WTC11 (cell line): ENCODE data around the gene DNAJC21. TPM values are rescaled to one million over a fixed set of nuclear protein-coding genes. Genes with fewer than 3 reads are reported as not detected.

Experiments used
- ATAC-seq: fragments of 200-7000 bp; cut with Tn5 transposase; 2 replicates; pipeline ENCODE4 v1.10.0; 2021; ENCODE audit warnings: mild to moderate bottlenecking, moderate library complexity
- CTCF ChIA-PET: fragments of 300-600 bp; sonication (Branson Sonifier 250); formaldehyde crosslinking; loops from one replicate; lab custom pipeline; 2021; ENCODE audit warnings: antibody characterized with exemption; lab: Charles Lee
- POLR2A ChIA-PET: fragments of 350-600 bp; sonication (Branson Sonifier 250); formaldehyde crosslinking; loops from one replicate; lab custom pipeline; 2021; ENCODE audit warnings: antibody characterized with exemption; lab: Charles Lee
- DNase-seq: peaks from one replicate; pipeline ENCODE4 v3.0.0; 2021; ENCODE audit warnings: low spot score
- H3K27ac Mint-ChIP-seq: 2 replicates; pipeline ENCODE4 v1.8.0; 2021; ENCODE audit warnings: mixed read lengths
- H3K27me3 Mint-ChIP-seq: 2 replicates; pipeline ENCODE4 v1.8.0; 2021; ENCODE audit warnings: low read depth, mild to moderate bottlenecking, moderate library complexity, mixed read lengths
- H3K36me3 Mint-ChIP-seq: 2 replicates; pipeline ENCODE4 v1.8.0; 2021; ENCODE audit warnings: mixed read lengths
- H3K4me1 Mint-ChIP-seq: 2 replicates; pipeline ENCODE4 v1.8.0; 2022; ENCODE audit warnings: mixed read lengths
- H3K4me3 Mint-ChIP-seq: 2 replicates; pipeline ENCODE4 v1.8.0; 2021; ENCODE audit warnings: mild to moderate bottlenecking, moderate library complexity, mixed read lengths
- H3K9me3 Mint-ChIP-seq: 2 replicates; pipeline ENCODE4 v1.8.0; 2021; ENCODE audit warnings: mixed read lengths
- CREM ChIP-seq: sonication (generic); formaldehyde crosslinking; IDR thresholded peaks from 2 replicates; pipeline ENCODE4 v1.8.1; 2022; ENCODE audit warnings: mild to moderate bottlenecking, missing genetic modification reagents, moderate library complexity
- FOXP1 ChIP-seq: sonication (generic); formaldehyde crosslinking; IDR thresholded peaks from 2 replicates; pipeline ENCODE4 v1.8.0; 2022; ENCODE audit warnings: missing genetic modification reagents, mild to moderate bottlenecking, moderate library complexity, borderline replicate concordance
- OVOL2 ChIP-seq: fragments of 250-450 bp; sonication (Bioruptor Pico); IDR thresholded peaks from 2 replicates; pipeline ENCODE4 v1.9.0; 2021; ENCODE audit warnings: mild to moderate bottlenecking, borderline replicate concordance
- RELA ChIP-seq: sonication (generic); formaldehyde crosslinking; IDR thresholded peaks from 2 replicates; pipeline ENCODE4 v1.8.1; 2022; ENCODE audit warnings: missing genetic modification reagents, mild to moderate bottlenecking, borderline replicate concordance
- TEAD4 ChIP-seq: sonication (generic); formaldehyde crosslinking; IDR thresholded peaks from 2 replicates; pipeline ENCODE4 v1.8.0; 2022; ENCODE audit warnings: mild to moderate bottlenecking, missing genetic modification reagents
- TP53 ChIP-seq: sonication (generic); formaldehyde crosslinking; IDR thresholded peaks from 2 replicates; pipeline ENCODE4 v1.8.1; 2023; ENCODE audit warnings: mild to moderate bottlenecking, missing genetic modification reagents
- ZBTB21 ChIP-seq: sonication (generic); formaldehyde crosslinking; IDR thresholded peaks from 2 replicates; pipeline ENCODE4 v1.8.1; 2023; ENCODE audit warnings: mild to moderate bottlenecking, missing genetic modification reagents, borderline replicate concordance
- ZNF219 ChIP-seq: sonication (generic); formaldehyde crosslinking; IDR thresholded peaks from 2 replicates; pipeline ENCODE4 v1.8.0; 2023; ENCODE audit warnings: missing genetic modification reagents, mild to moderate bottlenecking, borderline replicate concordance
- ZNF317 ChIP-seq: sonication (generic); formaldehyde crosslinking; IDR thresholded peaks from 2 replicates; pipeline ENCODE4 v1.8.1; 2023; ENCODE audit warnings: low read depth, mild to moderate bottlenecking, moderate library complexity, missing genetic modification reagents, borderline replicate concordance
- ZNF396 ChIP-seq: fragments of 250-450 bp; sonication (Bioruptor Pico); IDR thresholded peaks from 2 replicates; pipeline ENCODE4 v1.8.0; 2021; ENCODE audit warnings: mild to moderate bottlenecking, moderate library complexity, borderline replicate concordance
- total RNA-seq: library from RNA; stranded (reverse); gene quantifications from 3 replicates; pipeline ENCODE4 v1.2.3, GENCODE V29; 2021
- TF ChIP-seq, protein P1 (sequence below): sonication (generic); formaldehyde crosslinking; IDR thresholded peaks from 2 replicates; pipeline ENCODE4 v1.8.1; 2023; ENCODE audit warnings: mild to moderate bottlenecking, moderate library complexity, missing genetic modification reagents
- TF ChIP-seq, protein P2 (sequence below): sonication (generic); formaldehyde crosslinking; IDR thresholded peaks from 2 replicates; pipeline ENCODE4 v1.8.0; 2022; ENCODE audit warnings: mild to moderate bottlenecking, missing genetic modification reagents
- TF ChIP-seq, protein P3 (sequence below): sonication (generic); formaldehyde crosslinking; IDR thresholded peaks from 2 replicates; pipeline ENCODE4 v1.8.0; 2023; ENCODE audit warnings: missing genetic modification reagents, mild to moderate bottlenecking, borderline replicate concordance
- TF ChIP-seq, protein P4 (sequence below): sonication (generic); formaldehyde crosslinking; IDR thresholded peaks from 2 replicates; pipeline ENCODE4 v1.8.0; 2022; ENCODE audit warnings: missing genetic modification reagents
- TF ChIP-seq, protein P5 (sequence below): sonication (generic); formaldehyde crosslinking; IDR thresholded peaks from 2 replicates; pipeline ENCODE4 v1.8.0; 2023; ENCODE audit warnings: missing genetic modification reagents
- TF ChIP-seq, protein P6 (sequence below): sonication (generic); formaldehyde crosslinking; IDR thresholded peaks from 2 replicates; pipeline ENCODE4 v1.8.1; 2023; ENCODE audit warnings: mild to moderate bottlenecking, missing genetic modification reagents

The DNAJC21 gene
- total RNA-seq, 1 experiment from 2014 or later: 62.5 TPM

DNA sequence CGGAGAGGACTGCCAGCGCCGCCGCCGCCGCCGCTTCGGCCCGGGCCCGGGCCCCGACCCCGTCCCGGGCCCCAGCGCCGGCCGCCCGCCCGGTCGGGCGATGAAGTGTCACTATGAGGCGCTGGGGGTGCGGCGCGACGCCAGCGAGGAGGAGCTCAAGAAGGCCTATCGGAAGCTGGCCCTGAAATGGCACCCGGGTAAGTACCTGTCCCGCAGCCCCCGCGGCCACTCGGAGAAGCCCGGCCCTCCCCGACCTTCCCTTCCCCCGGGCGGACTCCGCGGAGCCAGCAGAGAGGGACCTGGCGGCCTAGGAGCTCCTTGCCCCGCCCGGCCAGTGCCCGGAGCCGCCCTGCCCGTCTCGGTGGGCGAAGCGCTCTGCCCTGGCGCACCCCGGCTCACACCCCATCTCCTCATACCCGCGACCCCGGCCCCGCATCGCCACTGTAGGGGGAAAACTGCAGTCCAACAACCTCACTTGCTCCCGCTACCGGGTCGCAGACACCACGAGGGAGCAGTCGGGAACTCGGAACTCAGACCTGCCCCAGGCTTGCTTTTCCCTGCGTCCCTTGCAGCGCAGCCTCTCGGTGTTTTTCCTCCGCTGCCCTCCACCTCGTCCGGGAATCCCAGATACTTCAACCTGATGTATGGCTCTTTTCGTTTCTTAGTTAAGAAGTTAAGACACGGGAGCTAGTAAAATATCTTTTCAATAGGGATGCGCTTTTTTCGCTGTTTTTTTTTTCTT, 532 bp downstream of the DNAJC21 start:
- peak overlapping the region; percentile 97 for H3K4me3 Mint-ChIP-seq
- DNase-seq (peak; percentile 79), ATAC-seq (peak; percentile 36)
- peaks cover 24% of the 10 kb centered on the region for H3K36me3 Mint-ChIP-seq
- H3K27me3 Mint-ChIP-seq: no peaks in the 10 kb centered on the region
- no peak for TF ChIP-seq ZNF396 (CRISPR knock-in tag)
- TF ChIP-seq, protein P1, sequence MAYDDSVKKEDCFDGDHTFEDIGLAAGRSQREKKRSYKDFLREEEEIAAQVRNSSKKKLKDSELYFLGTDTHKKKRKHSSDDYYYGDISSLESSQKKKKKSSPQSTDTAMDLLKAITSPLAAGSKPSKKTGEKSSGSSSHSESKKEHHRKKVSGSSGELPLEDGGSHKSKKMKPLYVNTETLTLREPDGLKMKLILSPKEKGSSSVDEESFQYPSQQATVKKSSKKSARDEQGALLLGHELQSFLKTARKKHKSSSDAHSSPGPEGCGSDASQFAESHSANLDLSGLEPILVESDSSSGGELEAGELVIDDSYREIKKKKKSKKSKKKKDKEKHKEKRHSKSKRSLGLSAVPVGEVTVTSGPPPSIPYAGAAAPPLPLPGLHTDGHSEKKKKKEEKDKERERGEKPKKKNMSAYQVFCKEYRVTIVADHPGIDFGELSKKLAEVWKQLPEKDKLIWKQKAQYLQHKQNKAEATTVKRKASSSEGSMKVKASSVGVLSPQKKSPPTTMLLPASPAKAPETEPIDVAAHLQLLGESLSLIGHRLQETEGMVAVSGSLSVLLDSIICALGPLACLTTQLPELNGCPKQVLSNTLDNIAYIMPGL: peak; percentile 78; the same call in 1 of the 2 replicates
- TF ChIP-seq, protein P2, sequence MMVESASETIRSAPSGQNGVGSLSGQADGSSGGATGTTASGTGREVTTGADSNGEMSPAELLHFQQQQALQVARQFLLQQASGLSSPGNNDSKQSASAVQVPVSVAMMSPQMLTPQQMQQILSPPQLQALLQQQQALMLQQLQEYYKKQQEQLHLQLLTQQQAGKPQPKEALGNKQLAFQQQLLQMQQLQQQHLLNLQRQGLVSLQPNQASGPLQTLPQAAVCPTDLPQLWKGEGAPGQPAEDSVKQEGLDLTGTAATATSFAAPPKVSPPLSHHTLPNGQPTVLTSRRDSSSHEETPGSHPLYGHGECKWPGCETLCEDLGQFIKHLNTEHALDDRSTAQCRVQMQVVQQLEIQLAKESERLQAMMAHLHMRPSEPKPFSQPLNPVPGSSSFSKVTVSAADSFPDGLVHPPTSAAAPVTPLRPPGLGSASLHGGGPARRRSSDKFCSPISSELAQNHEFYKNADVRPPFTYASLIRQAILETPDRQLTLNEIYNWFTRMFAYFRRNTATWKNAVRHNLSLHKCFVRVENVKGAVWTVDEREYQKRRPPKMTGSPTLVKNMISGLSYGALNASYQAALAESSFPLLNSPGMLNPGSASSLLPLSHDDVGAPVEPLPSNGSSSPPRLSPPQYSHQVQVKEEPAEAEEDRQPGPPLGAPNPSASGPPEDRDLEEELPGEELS (CRISPR knock-in tag): peak; percentile 16; the same call in 1 of the 2 replicates
- TF ChIP-seq, protein P3, sequence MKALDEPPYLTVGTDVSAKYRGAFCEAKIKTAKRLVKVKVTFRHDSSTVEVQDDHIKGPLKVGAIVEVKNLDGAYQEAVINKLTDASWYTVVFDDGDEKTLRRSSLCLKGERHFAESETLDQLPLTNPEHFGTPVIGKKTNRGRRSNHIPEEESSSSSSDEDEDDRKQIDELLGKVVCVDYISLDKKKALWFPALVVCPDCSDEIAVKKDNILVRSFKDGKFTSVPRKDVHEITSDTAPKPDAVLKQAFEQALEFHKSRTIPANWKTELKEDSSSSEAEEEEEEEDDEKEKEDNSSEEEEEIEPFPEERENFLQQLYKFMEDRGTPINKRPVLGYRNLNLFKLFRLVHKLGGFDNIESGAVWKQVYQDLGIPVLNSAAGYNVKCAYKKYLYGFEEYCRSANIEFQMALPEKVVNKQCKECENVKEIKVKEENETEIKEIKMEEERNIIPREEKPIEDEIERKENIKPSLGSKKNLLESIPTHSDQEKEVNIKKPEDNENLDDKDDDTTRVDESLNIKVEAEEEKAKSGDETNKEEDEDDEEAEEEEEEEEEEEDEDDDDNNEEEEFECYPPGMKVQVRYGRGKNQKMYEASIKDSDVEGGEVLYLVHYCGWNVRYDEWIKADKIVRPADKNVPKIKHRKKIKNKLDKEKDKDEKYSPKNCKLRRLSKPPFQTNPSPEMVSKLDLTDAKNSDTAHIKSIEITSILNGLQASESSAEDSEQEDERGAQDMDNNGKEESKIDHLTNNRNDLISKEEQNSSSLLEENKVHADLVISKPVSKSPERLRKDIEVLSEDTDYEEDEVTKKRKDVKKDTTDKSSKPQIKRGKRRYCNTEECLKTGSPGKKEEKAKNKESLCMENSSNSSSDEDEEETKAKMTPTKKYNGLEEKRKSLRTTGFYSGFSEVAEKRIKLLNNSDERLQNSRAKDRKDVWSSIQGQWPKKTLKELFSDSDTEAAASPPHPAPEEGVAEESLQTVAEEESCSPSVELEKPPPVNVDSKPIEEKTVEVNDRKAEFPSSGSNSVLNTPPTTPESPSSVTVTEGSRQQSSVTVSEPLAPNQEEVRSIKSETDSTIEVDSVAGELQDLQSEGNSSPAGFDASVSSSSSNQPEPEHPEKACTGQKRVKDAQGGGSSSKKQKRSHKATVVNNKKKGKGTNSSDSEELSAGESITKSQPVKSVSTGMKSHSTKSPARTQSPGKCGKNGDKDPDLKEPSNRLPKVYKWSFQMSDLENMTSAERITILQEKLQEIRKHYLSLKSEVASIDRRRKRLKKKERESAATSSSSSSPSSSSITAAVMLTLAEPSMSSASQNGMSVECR (CRISPR knock-in tag): 0 out of 2 replicates have a peak, but pooled peaks have one; percentile 28
- TF ChIP-seq, protein P4, sequence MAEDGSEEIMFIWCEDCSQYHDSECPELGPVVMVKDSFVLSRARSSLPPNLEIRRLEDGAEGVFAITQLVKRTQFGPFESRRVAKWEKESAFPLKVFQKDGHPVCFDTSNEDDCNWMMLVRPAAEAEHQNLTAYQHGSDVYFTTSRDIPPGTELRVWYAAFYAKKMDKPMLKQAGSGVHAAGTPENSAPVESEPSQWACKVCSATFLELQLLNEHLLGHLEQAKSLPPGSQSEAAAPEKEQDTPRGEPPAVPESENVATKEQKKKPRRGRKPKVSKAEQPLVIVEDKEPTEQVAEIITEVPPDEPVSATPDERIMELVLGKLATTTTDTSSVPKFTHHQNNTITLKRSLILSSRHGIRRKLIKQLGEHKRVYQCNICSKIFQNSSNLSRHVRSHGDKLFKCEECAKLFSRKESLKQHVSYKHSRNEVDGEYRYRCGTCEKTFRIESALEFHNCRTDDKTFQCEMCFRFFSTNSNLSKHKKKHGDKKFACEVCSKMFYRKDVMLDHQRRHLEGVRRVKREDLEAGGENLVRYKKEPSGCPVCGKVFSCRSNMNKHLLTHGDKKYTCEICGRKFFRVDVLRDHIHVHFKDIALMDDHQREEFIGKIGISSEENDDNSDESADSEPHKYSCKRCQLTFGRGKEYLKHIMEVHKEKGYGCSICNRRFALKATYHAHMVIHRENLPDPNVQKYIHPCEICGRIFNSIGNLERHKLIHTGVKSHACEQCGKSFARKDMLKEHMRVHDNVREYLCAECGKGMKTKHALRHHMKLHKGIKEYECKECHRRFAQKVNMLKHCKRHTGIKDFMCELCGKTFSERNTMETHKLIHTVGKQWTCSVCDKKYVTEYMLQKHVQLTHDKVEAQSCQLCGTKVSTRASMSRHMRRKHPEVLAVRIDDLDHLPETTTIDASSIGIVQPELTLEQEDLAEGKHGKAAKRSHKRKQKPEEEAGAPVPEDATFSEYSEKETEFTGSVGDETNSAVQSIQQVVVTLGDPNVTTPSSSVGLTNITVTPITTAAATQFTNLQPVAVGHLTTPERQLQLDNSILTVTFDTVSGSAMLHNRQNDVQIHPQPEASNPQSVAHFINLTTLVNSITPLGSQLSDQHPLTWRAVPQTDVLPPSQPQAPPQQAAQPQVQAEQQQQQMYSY (CRISPR knock-in tag): 0 out of 2 replicates have a peak, but pooled peaks have one; percentile 8
- TF ChIP-seq ZNF219 (CRISPR knock-in tag): 0 out of 2 replicates have a peak, but pooled peaks have one; percentile 27
- TF ChIP-seq FOXP1 (CRISPR knock-in tag): no peak
- peak overlapping the region; percentile 98 for H3K27ac Mint-ChIP-seq
- H3K4me1 Mint-ChIP-seq: peaks cover 19% of the 10 kb centered on the region
- no peaks in the 10 kb centered on the region for H3K9me3 Mint-ChIP-seq
- CTCF ChIA-PET: interaction anchor here (1.3 to 2.8 kb wide), 7 partner anchors 12 to 455 kb away, joined by 3 to 19 read pairs (median 9); partner anchors contain the start of genes BRIX1 and RAD1
- POLR2A ChIA-PET: interaction anchor here (0.5 to 3.2 kb wide), 9 partner anchors 9 to 455 kb away, joined by 3 to 59 read pairs (median 3); partner anchors contain the start of genes BRIX1, RAD1 and TTC23L

DNA sequence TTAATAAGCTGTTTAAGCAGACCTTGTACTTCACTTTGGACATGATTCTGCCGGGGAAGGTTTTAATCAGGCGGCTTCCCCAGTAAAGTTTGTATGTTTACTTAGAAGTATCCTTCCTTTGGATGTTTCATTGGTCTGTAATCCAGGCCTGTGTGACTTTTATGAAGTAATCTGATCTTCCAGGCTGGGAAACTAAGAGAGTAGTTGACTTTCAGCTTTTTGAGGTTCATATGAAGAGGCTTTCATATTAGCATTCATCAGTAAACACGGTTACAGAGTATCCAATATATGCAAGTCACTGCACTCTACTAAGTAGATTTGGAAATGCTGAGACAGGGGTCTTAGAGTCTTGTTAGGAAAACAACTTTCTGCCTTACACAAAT, 1.1 kb downstream of the DNAJC21 start:
- H3K36me3 Mint-ChIP-seq: peaks cover 24% of the 10 kb centered on the region
- ChIA-PET POLR2A (interaction anchor here (0.7 to 3.2 kb wide), 4 partner anchors 15 to 456 kb away, joined by 3 to 59 read pairs (median 10); partner anchors contain the start of genes BRIX1, RAD1 and TTC23L), CTCF (interaction anchor here (1.9 to 2.8 kb wide), 4 partner anchors 15 to 456 kb away, joined by 8 to 19 read pairs (median 14); partner anchors contain the start of genes BRIX1 and RAD1)
- H3K9me3 Mint-ChIP-seq: no peaks in the 10 kb centered on the region
- DNase-seq (no peak), ATAC-seq (no peak)
- H3K27me3 Mint-ChIP-seq: no peaks in the 10 kb centered on the region
- H3K4me1 Mint-ChIP-seq: peaks cover 19% of the 10 kb centered on the region
- peak overlapping the region; percentile 98 for H3K27ac Mint-ChIP-seq
- H3K4me3 Mint-ChIP-seq: peak overlapping the region; percentile 97
- no peak for TF ChIP-seq RELA (CRISPR knock-in tag)
- no peak for TF ChIP-seq ZNF317 (CRISPR knock-in tag)
- TF ChIP-seq ZBTB21 (CRISPR knock-in tag): no peak
- TF ChIP-seq, protein P5, sequence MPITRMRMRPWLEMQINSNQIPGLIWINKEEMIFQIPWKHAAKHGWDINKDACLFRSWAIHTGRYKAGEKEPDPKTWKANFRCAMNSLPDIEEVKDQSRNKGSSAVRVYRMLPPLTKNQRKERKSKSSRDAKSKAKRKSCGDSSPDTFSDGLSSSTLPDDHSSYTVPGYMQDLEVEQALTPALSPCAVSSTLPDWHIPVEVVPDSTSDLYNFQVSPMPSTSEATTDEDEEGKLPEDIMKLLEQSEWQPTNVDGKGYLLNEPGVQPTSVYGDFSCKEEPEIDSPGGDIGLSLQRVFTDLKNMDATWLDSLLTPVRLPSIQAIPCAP (CRISPR knock-in tag): no peak
- TF ChIP-seq TP53 (CRISPR knock-in tag): no peak
- TF ChIP-seq TEAD4: no peak
- no peak for TF ChIP-seq CREM (CRISPR knock-in tag)
- TF ChIP-seq OVOL2 (CRISPR knock-in tag): no peak
- TF ChIP-seq, protein P6, sequence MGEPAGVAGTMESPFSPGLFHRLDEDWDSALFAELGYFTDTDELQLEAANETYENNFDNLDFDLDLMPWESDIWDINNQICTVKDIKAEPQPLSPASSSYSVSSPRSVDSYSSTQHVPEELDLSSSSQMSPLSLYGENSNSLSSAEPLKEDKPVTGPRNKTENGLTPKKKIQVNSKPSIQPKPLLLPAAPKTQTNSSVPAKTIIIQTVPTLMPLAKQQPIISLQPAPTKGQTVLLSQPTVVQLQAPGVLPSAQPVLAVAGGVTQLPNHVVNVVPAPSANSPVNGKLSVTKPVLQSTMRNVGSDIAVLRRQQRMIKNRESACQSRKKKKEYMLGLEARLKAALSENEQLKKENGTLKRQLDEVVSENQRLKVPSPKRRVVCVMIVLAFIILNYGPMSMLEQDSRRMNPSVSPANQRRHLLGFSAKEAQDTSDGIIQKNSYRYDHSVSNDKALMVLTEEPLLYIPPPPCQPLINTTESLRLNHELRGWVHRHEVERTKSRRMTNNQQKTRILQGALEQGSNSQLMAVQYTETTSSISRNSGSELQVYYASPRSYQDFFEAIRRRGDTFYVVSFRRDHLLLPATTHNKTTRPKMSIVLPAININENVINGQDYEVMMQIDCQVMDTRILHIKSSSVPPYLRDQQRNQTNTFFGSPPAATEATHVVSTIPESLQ (CRISPR knock-in tag): no peak
